A549 (cell line): ENCODE measurements around the gene PCNT. TPM values are rescaled to one million over a fixed set of nuclear protein-coding genes. Genes with fewer than 3 reads are reported as not detected.

Experiments used
- ATAC-seq, 2 experiments: fragments of 200-7000 bp in 1 of 2; fragments of >200 bp in 1 of 2; cut with Nextera tagmentation in 1 of 2; cut with Tn5 transposase in 1 of 2; 3 replicates each; pipeline versions ENCODE4 v1.8.0 to v1.9.1; 2018 to 2020; ENCODE audit warnings: mild to moderate bottlenecking in 1 of 2, moderate library complexity in 1 of 2
- CTCF ChIA-PET: fragments of 300-600 bp; sonication (Branson Sonifier 250); formaldehyde crosslinking; extraction: SDS; loops from one replicate; lab custom pipeline; 2021; ENCODE audit warnings: antibody characterized with exemption, inconsistent platforms; lab: Yijun Ruan, JAX
- POLR2A ChIA-PET: fragments of 350-600 bp; formaldehyde crosslinking; extraction: SDS; loops from one replicate; lab custom pipeline; 2021; ENCODE audit warnings: antibody characterized with exemption, inconsistent platforms; lab: Yijun Ruan, JAX
- DNase-seq, 2 experiments: peaks; one replicate each; pipeline versions ENCODE4 v3.0.0 to v3.0.0-alpha.2; 2011 to 2016; ENCODE audit warnings: low read depth in 1 of 2, low spot score in 1 of 2
- FAIRE-seq: peaks from 2 replicates; lab custom pipeline; 2011; peaks lifted over from hg19 to GRCh38; lab: Jason Lieb, UNC
- H3K27ac ChIP-seq, 2 experiments: fragments of >200 bp; sonication (Bioruptor Twin); formaldehyde crosslinking; 3 replicates each; pipeline ENCODE4 v1.5.1; 2016 to 2017
- H3K4me1 ChIP-seq: fragments of >200 bp; sonication (Bioruptor Twin); formaldehyde crosslinking; 3 replicates; pipeline ENCODE4 v1.6.1; 2016
- H3K4me2 ChIP-seq: fragments of >200 bp; sonication (Bioruptor Twin); formaldehyde crosslinking; 3 replicates; pipeline ENCODE4 v1.6.1; 2016
- H3K4me3 ChIP-seq: fragments of >200 bp; sonication (Bioruptor Twin); formaldehyde crosslinking; 3 replicates; pipeline ENCODE4 v1.5.1; 2016
- H3K9me3 ChIP-seq: fragments of >200 bp; sonication (Bioruptor Twin); formaldehyde crosslinking; 3 replicates; pipeline ENCODE4 v1.6.1; 2016
- BCL3 ChIP-seq: fragments of >200 bp; sonication (Bioruptor Twin); formaldehyde crosslinking; IDR thresholded peaks from 3 replicates; pipeline ENCODE4 v1.6.1; 2016
- CTCF ChIP-seq: fragments of >200 bp; sonication (Bioruptor Twin); formaldehyde crosslinking; IDR thresholded peaks from 3 replicates; pipeline ENCODE4 v1.5.1; 2016
- E2F6 ChIP-seq: IDR thresholded peaks from 2 replicates; pipeline ENCODE4 v1.6.1; 2012; ENCODE audit warnings: low read depth, borderline replicate concordance
- FOSL2 ChIP-seq, 2 experiments: fragments of 450-650 bp in 1 of 2; fragments of >200 bp in 1 of 2; sonication (Bioruptor Twin) in 1 of 2; formaldehyde crosslinking; IDR thresholded peaks; 2 replicates each; pipeline versions ENCODE4 v1.5.0 to v1.6.1; 2016 to 2020; ENCODE audit warnings: mild to moderate bottlenecking in 1 of 2, moderate library complexity in 1 of 2
- HES2 ChIP-seq: fragments of >200 bp; sonication (Bioruptor Twin); formaldehyde crosslinking; IDR thresholded peaks from 2 replicates; pipeline ENCODE4 v1.6.1; 2016
- HOXA7 ChIP-seq: fragments of 250-450 bp; sonication (Bioruptor Pico); IDR thresholded peaks from 2 replicates; pipeline ENCODE4 v1.5.0; 2020; ENCODE audit warnings: mild to moderate bottlenecking, moderate library complexity
- JUN ChIP-seq, 2 experiments: fragments of >200 bp; sonication (Bioruptor Twin); formaldehyde crosslinking; IDR thresholded peaks; 2 replicates in 1 of 2; 3 replicates in 1 of 2; pipeline ENCODE4 v1.6.1; 2016 to 2017
- KDM1A ChIP-seq: fragments of 200-600 bp; sonication (generic); IDR thresholded peaks from 2 replicates; pipeline ENCODE4 v1.6.1; 2016; ENCODE audit warnings: low read depth, mild to moderate bottlenecking
- KDM5A ChIP-seq: fragments of 200-600 bp; sonication (generic); IDR thresholded peaks from 2 replicates; pipeline ENCODE4 v1.6.1; 2016; ENCODE audit warnings: antibody characterized with exemption, mild to moderate bottlenecking
- MAX ChIP-seq: IDR thresholded peaks from 2 replicates; pipeline ENCODE4 v1.6.1; 2012
- MAZ ChIP-seq: fragments of 150-350 bp; IDR thresholded peaks from 2 replicates; pipeline ENCODE4 v1.6.1; 2014; ENCODE audit warnings: antibody characterized with exemption, low read depth, low read length, borderline replicate concordance
- NFE2L2 ChIP-seq: fragments of 150-350 bp; conservative IDR thresholded peaks from 2 replicates; pipeline ENCODE4 v1.6.1; 2014; ENCODE audit warnings: low read length
- NPAS2 ChIP-seq: fragments of 250-450 bp; sonication (Bioruptor Pico); IDR thresholded peaks from 2 replicates; pipeline ENCODE4 v1.8.0; 2022; ENCODE audit warnings: mild to moderate bottlenecking, moderate library complexity, borderline replicate concordance
- PHF8 ChIP-seq: fragments of 200-600 bp; sonication (generic); IDR thresholded peaks from 2 replicates; pipeline ENCODE4 v1.6.1; 2016; ENCODE audit warnings: low read depth, mild to moderate bottlenecking, antibody characterized with exemption, moderate library complexity, borderline replicate concordance
- RARB ChIP-seq: fragments of 250-450 bp; sonication (Bioruptor Pico); IDR thresholded peaks from 2 replicates; pipeline ENCODE4 v1.8.0; 2021; ENCODE audit warnings: mild to moderate bottlenecking, moderate library complexity
- REST ChIP-seq: fragments of 200-600 bp; sonication (generic); IDR thresholded peaks from 2 replicates; pipeline ENCODE4 v1.6.1; 2016; ENCODE audit warnings: antibody characterized with exemption, mild to moderate bottlenecking, moderate library complexity
- RFX5 ChIP-seq: fragments of 450-650 bp; IDR thresholded peaks from 2 replicates; pipeline ENCODE4 v1.7.1; 2014; ENCODE audit warnings: antibody characterized with exemption, mild to moderate bottlenecking, moderate library complexity
- RNF2 ChIP-seq: fragments of 200-600 bp; sonication (generic); IDR thresholded peaks from 2 replicates; pipeline ENCODE4 v1.6.1; 2016; ENCODE audit warnings: low read depth, mild to moderate bottlenecking, antibody characterized with exemption, moderate library complexity, borderline replicate concordance
- SMC3 ChIP-seq: fragments of >200 bp; sonication (Bioruptor Twin); formaldehyde crosslinking; IDR thresholded peaks from 3 replicates; pipeline ENCODE4 v1.6.1; 2018; ENCODE audit warnings: inconsistent platforms
- SREBF2 ChIP-seq: fragments of 450-650 bp; IDR thresholded peaks from 2 replicates; pipeline ENCODE4 v1.6.1; 2014; ENCODE audit warnings: mild to moderate bottlenecking, moderate library complexity
- TP53 ChIP-seq: fragments of 250-450 bp; sonication (Bioruptor Pico); IDR thresholded peaks from 2 replicates; pipeline ENCODE4 v1.5.0; 2021; ENCODE audit warnings: mild to moderate bottlenecking, moderate library complexity
- ZFP36 ChIP-seq: fragments of 450-650 bp; IDR thresholded peaks from 2 replicates; pipeline ENCODE4 v1.6.1; 2014; ENCODE audit warnings: borderline replicate concordance; ENCODE audit not compliant: partially characterized antibody
- ZNF302 ChIP-seq: fragments of 250-450 bp; sonication (Bioruptor Pico); IDR thresholded peaks from 2 replicates; pipeline ENCODE4 v1.9.0; 2021; ENCODE audit warnings: inconsistent platforms, mild to moderate bottlenecking, moderate library complexity
- ZSCAN20 ChIP-seq: fragments of 250-450 bp; sonication (Bioruptor Pico); IDR thresholded peaks from 2 replicates; pipeline ENCODE4 v1.8.0; 2022; ENCODE audit warnings: mild to moderate bottlenecking, moderate library complexity
- WGBS: methylation state at CpG from one replicate; pipeline ENCODE4 v1.1.6; 2017; ENCODE audit errors: missing lambda C conversion rate; 5-methylcytosine and 5-hydroxymethylcytosine counted together
- polyA plus RNA-seq, 4 experiments: library from polyadenylated mRNA; depleted of rRNA in 3 of 4; stranded (reverse); fragments of >200 nt; fragmentation: RNase III in 1 of 4; extraction: RNeasy Plus Mini Kit Qiagen cat#74134 plus additional on column Dnase treatment in 1 of 4; gene quantifications; 2 replicates in 3 of 4; 3 replicates in 1 of 4; pipeline ENCODE4 v1.2.3, GENCODE V29; 2011 to 2017

Gene PCNT
- polyA plus RNA-seq, 2 of the 4 experiments (the other 2 are of a cell fraction) = 11.1 to 14.6 TPM

GRCh38 chr21:46375560-46376230 lies 51.7 kb downstream of the PCNT start:
- Histone ChIP-seq H3K4me2 (no peak overlapping the region), H3K4me1 (no peaks in the 10 kb centered on the region), H3K4me3 (no peak overlapping the region), H3K27ac (no peak overlapping the region), H3K9me3 (no peaks in the 10 kb centered on the region)
- ChIA-PET CTCF (no interaction called here), POLR2A (no interaction called here)
- FAIRE-seq (no peak), DNase-seq (no peak), ATAC-seq (no peak)
- TF ChIP-seq TP53 (no peak), NFE2L2 (no peak), BCL3 (no peak), MAX (no peak), SMC3 (no peak), CTCF (no peak), PHF8 (no peak), ZNF302 (no peak), JUN (IDR thresholded peaks at IDR 0.05) (no peak), KDM1A (no peak), E2F6 (no peak), RFX5 (no peak), RARB (CRISPR knock-in tag) (no peak), MAZ (no peak), FOSL2 (IDR thresholded peaks at IDR 0.05) (no peak), FOSL2 (CRISPR knock-in tag; IDR thresholded peaks at IDR 0.05) (no peak), HES2 (no peak), SREBF2 (no peak), HOXA7 (no peak)
- 98% methylated on average over 11 of the region's 32 CpGs for WGBS

- no peak for DNase-seq
- H3K4me2 ChIP-seq = no peak overlapping the region
- ChIA-PET CTCF (no interaction called here), POLR2A (no interaction called here)
- no peak overlapping the region for H3K27ac ChIP-seq
- no peak overlapping the region for H3K4me3 ChIP-seq
- no peak for ATAC-seq
- no peaks in the 10 kb centered on the region for H3K9me3 ChIP-seq
- 88% methylated on average over 5 of the region's 10 CpGs for WGBS
- no peaks in the 10 kb centered on the region for H3K4me1 ChIP-seq
- FAIRE-seq = no peak
- TF ChIP-seq ZFP36 (no peak), HES2 (no peak), PHF8 (no peak), MAZ (no peak), HOXA7 (no peak), NPAS2 (CRISPR knock-in tag) (no peak), ZSCAN20 (CRISPR knock-in tag) (no peak), SREBF2 (no peak), RNF2 (no peak), BCL3 (no peak), REST (no peak), JUN (IDR thresholded peaks at IDR 0.05) (no peak), KDM5A (no peak)
These were observed 52.3 kb downstream of the PCNT start for GRCh38 chr21:46376231-46376628.
